Measurements from ENCODE around the gene AOPEP. TPM values are rescaled to one million over a fixed set of nuclear protein-coding genes. Genes with fewer than 3 reads are reported as not detected.

Gene AOPEP
- total RNA-seq, 1 experiment from 2014 or later: 89.5 TPM

GRCh38 chr9:95021166-95021886 is 294.8 kb downstream of the AOPEP start:
- H3K4me3 Mint-ChIP-seq (ENCODE audit: low read depth, unreplicated experiment): no peak overlapping the region
- peaks cover 74% of the 10 kb centered on the region for H3K36me3 Mint-ChIP-seq (ENCODE audit: insufficient read depth, unreplicated experiment)
- no peak for DNase-seq
- peak overlapping the region; percentile 82 for H3K27ac Mint-ChIP-seq (ENCODE audit: unreplicated experiment)
- TF ChIP-seq CTCF (IDR thresholded peaks at IDR 0.05; ENCODE audit: unreplicated experiment): no peak
- peaks cover 77% of the 10 kb centered on the region for H3K4me1 Mint-ChIP-seq (ENCODE audit: low read depth, unreplicated experiment)
- CTCF ChIA-PET: no interaction called here
- intact Hi-C loops (cut with micrococcal nuclease; ENCODE audit: unreplicated experiment): loop anchor here (5.0 kb wide), 1 partner anchor 219 kb away; no protein-coding TSS in a partner anchor
- H3K9me3 Mint-ChIP-seq (ENCODE audit: low read depth, unreplicated experiment): no peaks in the 10 kb centered on the region
- no peaks in the 10 kb centered on the region for H3K27me3 Mint-ChIP-seq (ENCODE audit: unreplicated experiment)
- no TSS peak for BruUV-seq (replicated peaks)

- peak overlapping the region; percentile 41 for H3K4me3 Mint-ChIP-seq (ENCODE audit: low read depth, unreplicated experiment)
Measured at GRCh38 chr9:95022657-95023056, 296.2 kb downstream of the AOPEP start.

GRCh38 chr9:95023217-95024003 is 296.9 kb downstream of the AOPEP start:
- intact Hi-C loops (cut with micrococcal nuclease; ENCODE audit: unreplicated experiment): loop anchor here (1.0 to 5.0 kb wide), 2 partner anchors 15 to 221 kb away; no protein-coding TSS in a partner anchor
- Mint-ChIP-seq H3K4me3 (ENCODE audit: low read depth, unreplicated experiment) (peak overlapping the region; percentile 41), H3K27ac (ENCODE audit: unreplicated experiment) (peak overlapping the region; percentile 95), H3K9me3 (ENCODE audit: low read depth, unreplicated experiment) (no peaks in the 10 kb centered on the region), H3K4me1 (ENCODE audit: low read depth, unreplicated experiment) (peaks cover 68% of the 10 kb centered on the region), H3K36me3 (ENCODE audit: insufficient read depth, unreplicated experiment) (peaks cover 65% of the 10 kb centered on the region), H3K27me3 (ENCODE audit: unreplicated experiment) (no peaks in the 10 kb centered on the region)
- CTCF ChIA-PET: interaction anchor here (0.6 to 1.7 kb wide), 6 partner anchors 10 to 84 kb away, joined by 3 to 5 read pairs (median 4); no protein-coding TSS in a partner anchor
- TSS peak; percentile 59 for BruUV-seq (replicated peaks)
- DNase-seq: peak; percentile 57
- no peak for TF ChIP-seq CTCF (IDR thresholded peaks at IDR 0.05; ENCODE audit: unreplicated experiment)

More at GRCh38 chr9:95022657-95023056, 296.2 kb downstream of the AOPEP start:
- Mint-ChIP-seq H3K9me3 (ENCODE audit: low read depth, unreplicated experiment) (no peaks in the 10 kb centered on the region), H3K27ac (ENCODE audit: unreplicated experiment) (peak overlapping the region; percentile 95), H3K27me3 (ENCODE audit: unreplicated experiment) (no peaks in the 10 kb centered on the region), H3K4me1 (ENCODE audit: low read depth, unreplicated experiment) (peaks cover 76% of the 10 kb centered on the region), H3K36me3 (ENCODE audit: insufficient read depth, unreplicated experiment) (peaks cover 71% of the 10 kb centered on the region)
- BruUV-seq (replicated peaks): no TSS peak
- CTCF ChIA-PET: interaction anchor here (0.6 to 1.7 kb wide), 5 partner anchors 9 to 83 kb away, joined by 3 to 5 read pairs (median 4); no protein-coding TSS in a partner anchor
- TF ChIP-seq CTCF (IDR thresholded peaks at IDR 0.05; ENCODE audit: unreplicated experiment): no peak
- DNase-seq: no peak
- intact Hi-C loops (cut with micrococcal nuclease; ENCODE audit: unreplicated experiment): loop anchor here (1.0 to 5.0 kb wide), 2 partner anchors 14 to 220 kb away; no protein-coding TSS in a partner anchor

GRCh38 chr9:95024097-95024671 is 297.7 kb downstream of the AOPEP start:
- DNase-seq: no peak
- BruUV-seq (replicated peaks): TSS peak; percentile 41
- Mint-ChIP-seq H3K36me3 (ENCODE audit: insufficient read depth, unreplicated experiment) (peaks cover 61% of the 10 kb centered on the region), H3K4me3 (ENCODE audit: low read depth, unreplicated experiment) (peak overlapping the region; percentile 41), H3K4me1 (ENCODE audit: low read depth, unreplicated experiment) (peaks cover 71% of the 10 kb centered on the region), H3K9me3 (ENCODE audit: low read depth, unreplicated experiment) (no peaks in the 10 kb centered on the region), H3K27me3 (ENCODE audit: unreplicated experiment) (no peaks in the 10 kb centered on the region), H3K27ac (ENCODE audit: unreplicated experiment) (peak overlapping the region; percentile 95)
- intact Hi-C loops (cut with micrococcal nuclease; ENCODE audit: unreplicated experiment): loop anchor here (5.0 kb wide), 1 partner anchor 222 kb away; no protein-coding TSS in a partner anchor
- CTCF ChIA-PET: interaction anchor here (1.3 to 1.4 kb wide), 2 partner anchors 14 to 20 kb away, joined by 3 to 4 read pairs; no protein-coding TSS in a partner anchor
- TF ChIP-seq CTCF (IDR thresholded peaks at IDR 0.05; ENCODE audit: unreplicated experiment): no peak
